Duodenal mucosa (tissue), 2 donors: ENCODE data around the gene CYTH1.

Experiments used
- H3K27ac ChIP-seq: one replicate; pipeline ENCODE4 v1.7.0; 2013; ENCODE audit warnings: low read depth, low read length
- H3K27me3 ChIP-seq, 2 donors: one replicate each; pipeline ENCODE4 v1.7.0; 2013; ENCODE audit warnings: low read length in 2 of 2, control low read depth in 1 of 2; ENCODE audit not compliant: insufficient read depth in 2 of 2, control insufficient read depth in 1 of 2
- H3K36me3 ChIP-seq, 2 donors: one replicate each; pipeline ENCODE4 v1.7.0; 2013; ENCODE audit warnings: low read length in 2 of 2, control low read depth in 1 of 2; ENCODE audit not compliant: insufficient read depth in 2 of 2, control insufficient read depth in 1 of 2
- H3K4me1 ChIP-seq, 2 donors: one replicate each; pipeline ENCODE4 v1.7.0; 2013; ENCODE audit warnings: low read length in 2 of 2, control low read depth in 1 of 2; ENCODE audit not compliant: insufficient read depth in 2 of 2, control insufficient read depth in 1 of 2
- H3K4me3 ChIP-seq, 2 donors: one replicate each; pipeline ENCODE4 v1.7.0; 2013; ENCODE audit warnings: low read length in 2 of 2, low read depth in 1 of 2
- H3K9ac ChIP-seq, 2 donors: one replicate each; pipeline ENCODE4 v1.7.0; 2013; ENCODE audit warnings: low read length in 2 of 2, low read depth in 1 of 2
- H3K9me3 ChIP-seq, 2 donors: one replicate each; pipeline ENCODE4 v1.7.0; 2013; ENCODE audit warnings: low read length in 2 of 2, control low read depth in 1 of 2; ENCODE audit not compliant: control insufficient read depth in 1 of 2

The CYTH1 gene

GRCh38 chr17:78669256-78669974 lies 112.7 kb downstream of the CYTH1 start:
- Histone ChIP-seq H3K9me3 (no peaks in the 10 kb centered on the region), H3K36me3 (peaks cover 12 to 23% of the 10 kb centered on the region in 2 donors), H3K27ac (no peak overlapping the region), H3K27me3 (no peaks in the 10 kb centered on the region), H3K4me1 (peaks cover 31 to 33% of the 10 kb centered on the region in 2 donors), H3K9ac (no peak overlapping the region), H3K4me3 (no peak overlapping the region)

- no peak overlapping the region for H3K27ac ChIP-seq
- H3K9me3 ChIP-seq: no peaks in the 10 kb centered on the region
- peaks cover 31 to 33% of the 10 kb centered on the region in 2 donors for H3K4me1 ChIP-seq
- no peak overlapping the region for H3K9ac ChIP-seq
- no peaks in the 10 kb centered on the region for H3K27me3 ChIP-seq
- H3K4me3 ChIP-seq: no peak overlapping the region
- H3K36me3 ChIP-seq: peaks cover 12 to 20% of the 10 kb centered on the region in 2 donors
Measured at GRCh38 chr17:78668847-78669246, 113.2 kb downstream of the CYTH1 start.

- Histone ChIP-seq H3K4me3 (no peak overlapping the region), H3K4me1 (peaks cover 26 to 29% of the 10 kb centered on the region in 2 donors), H3K36me3 (peaks cover 6 to 11% of the 10 kb centered on the region in 2 donors), H3K27ac (no peak overlapping the region), H3K9ac (no peak overlapping the region), H3K9me3 (no peaks in the 10 kb centered on the region), H3K27me3 (no peaks in the 10 kb centered on the region)
Measured at GRCh38 chr17:78667741-78668640, 114.1 kb downstream of the CYTH1 start.

GRCh38 chr17:78667091-78667490 lies 115.0 kb downstream of the CYTH1 start:
- Histone ChIP-seq H3K4me3 (no peak overlapping the region), H3K36me3 (peaks cover 6% of the 10 kb centered on the region in 2 donors), H3K4me1 (peaks cover 20 to 22% of the 10 kb centered on the region in 2 donors), H3K27ac (no peak overlapping the region), H3K9me3 (no peaks in the 10 kb centered on the region), H3K9ac (no peak overlapping the region), H3K27me3 (no peaks in the 10 kb centered on the region)

- Histone ChIP-seq H3K9me3 (no peaks in the 10 kb centered on the region), H3K27ac (no peak overlapping the region), H3K27me3 (no peaks in the 10 kb centered on the region), H3K9ac (no peak overlapping the region), H3K4me3 (no peak overlapping the region), H3K4me1 (peaks cover 19 to 20% of the 10 kb centered on the region in 2 donors), H3K36me3 (peaks cover 4 to 6% of the 10 kb centered on the region in 2 donors)
Measured at GRCh38 chr17:78665952-78666920, 115.8 kb downstream of the CYTH1 start.

GRCh38 chr17:78665387-78665951 lies 116.6 kb downstream of the CYTH1 start:
- Histone ChIP-seq H3K9ac (no peak overlapping the region), H3K27ac (no peak overlapping the region)

GRCh38 chr17:78664476-78665386 lies 117.3 kb downstream of the CYTH1 start:
- peaks cover 19 to 20% of the 10 kb centered on the region in 2 donors for H3K4me1 ChIP-seq
- H3K4me3 ChIP-seq: no peak overlapping the region
- H3K27ac ChIP-seq: no peak overlapping the region
- H3K36me3 ChIP-seq: peaks cover 4 to 6% of the 10 kb centered on the region in 2 donors
- no peaks in the 10 kb centered on the region for H3K27me3 ChIP-seq
- no peak overlapping the region for H3K9ac ChIP-seq
- H3K9me3 ChIP-seq: no peaks in the 10 kb centered on the region

More at GRCh38 chr17:78665387-78665951, 116.6 kb downstream of the CYTH1 start:
- Histone ChIP-seq H3K9me3 (no peaks in the 10 kb centered on the region), H3K27me3 (no peaks in the 10 kb centered on the region), H3K4me1 (peaks cover 19 to 20% of the 10 kb centered on the region in 2 donors), H3K36me3 (peaks cover 4 to 6% of the 10 kb centered on the region in 2 donors), H3K4me3 (no peak overlapping the region)

GRCh38 chr17:78661093-78661770 lies 120.8 kb downstream of the CYTH1 start:
- no peaks in the 10 kb centered on the region for H3K36me3 ChIP-seq
- H3K27me3 ChIP-seq: no peaks in the 10 kb centered on the region
- no peak overlapping the region for H3K9ac ChIP-seq
- no peaks in the 10 kb centered on the region for H3K9me3 ChIP-seq
- H3K4me3 ChIP-seq: no peak overlapping the region
- peaks cover 15 to 16% of the 10 kb centered on the region in 2 donors for H3K4me1 ChIP-seq
- H3K27ac ChIP-seq: no peak overlapping the region
